DMS53 (cell line): ENCODE results near the gene ITGA8.
"Not testable (repeated sequence)": the region's sequence is repeated elsewhere in the genome, so short reads cannot be mapped to it uniquely, and the experiment has no call there.

ENCODE experiments used
- DNase-seq: peaks from one replicate; lab custom pipeline; 2025; lab: John Stamatoyannopoulos, UW

ITGA8 gene

DNA sequence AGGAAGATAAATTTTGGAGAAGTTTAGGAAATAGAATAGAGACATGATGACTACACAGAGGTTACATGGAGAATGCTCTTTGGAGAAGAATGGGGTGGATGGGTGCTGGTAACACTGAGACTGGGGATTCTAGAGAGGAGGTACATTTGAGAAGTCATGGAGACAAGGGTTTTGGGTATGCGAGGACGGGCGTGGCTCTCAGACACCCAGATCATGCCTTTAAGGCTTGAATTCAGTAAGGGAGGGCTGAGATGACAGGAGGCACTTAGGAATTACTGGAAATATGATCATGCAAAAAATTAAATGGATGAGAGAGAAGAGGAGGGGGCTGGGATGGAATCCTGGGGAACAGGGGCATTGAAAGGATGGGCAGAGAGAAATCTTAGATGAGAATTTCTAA, 168.8 kb downstream of the ITGA8 start:
- DNase-seq, result no peak

DNA sequence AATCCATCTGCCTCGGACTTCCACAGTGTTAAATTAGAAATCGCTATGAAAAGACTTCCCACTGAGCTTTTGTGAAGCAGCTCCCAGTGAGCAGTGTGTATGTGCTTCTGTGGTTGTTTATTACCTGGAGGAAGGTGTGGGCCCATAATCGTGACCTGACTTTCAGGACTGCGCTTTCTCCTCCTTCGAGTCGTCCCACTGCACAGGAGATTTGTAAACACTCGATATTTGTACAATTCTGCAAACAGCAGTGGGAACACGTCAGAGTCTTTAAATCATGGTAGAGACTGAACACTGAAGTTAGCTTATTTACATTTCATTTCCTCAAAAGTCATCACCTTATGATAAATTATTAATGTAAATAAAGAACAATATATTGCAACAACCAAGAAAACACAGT, 171.4 kb downstream of the ITGA8 start:
- DNase-seq, result peak; percentile 11

DNA sequence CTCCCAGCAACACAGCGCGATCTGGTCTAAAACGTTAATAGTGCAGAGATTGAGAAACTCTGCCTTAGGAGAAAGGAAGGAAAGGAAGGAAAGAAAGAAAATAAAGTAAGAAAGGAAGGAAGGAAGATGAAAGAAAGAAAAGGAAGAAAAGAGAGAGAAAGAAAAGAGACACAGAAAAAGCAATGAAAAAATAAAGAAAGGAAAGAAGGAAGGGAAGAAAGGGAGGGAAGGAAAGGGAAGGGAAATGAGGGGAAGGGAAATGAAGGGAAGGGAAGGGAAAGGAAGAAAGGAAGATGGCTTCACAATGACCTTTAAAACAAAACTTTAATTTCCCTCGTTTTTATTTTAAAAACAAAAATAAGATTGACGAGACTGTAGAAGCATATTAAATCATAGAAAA, 173.1 kb downstream of the ITGA8 start:
- DNase-seq, result no peak

DNA sequence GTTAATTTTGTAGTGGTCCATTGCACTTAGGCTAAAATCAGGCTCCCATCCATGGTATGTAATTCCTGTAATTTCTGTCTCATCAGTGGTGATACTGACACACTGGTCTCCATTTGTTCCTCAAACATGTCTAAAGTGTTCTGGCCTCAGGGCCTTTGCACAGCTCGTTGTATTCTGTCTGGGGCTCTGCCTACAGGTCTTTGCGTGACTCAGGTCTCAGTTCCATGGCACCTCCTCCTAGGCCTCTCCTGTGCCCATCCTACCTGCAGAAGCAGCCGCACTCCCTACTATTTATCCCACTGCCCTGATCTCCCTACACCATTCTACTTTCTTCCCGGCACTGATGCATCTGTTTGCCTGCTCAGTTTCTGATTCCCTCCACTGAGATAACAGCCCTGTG, 173.8 kb downstream of the ITGA8 start:
- no peak for DNase-seq

DNA sequence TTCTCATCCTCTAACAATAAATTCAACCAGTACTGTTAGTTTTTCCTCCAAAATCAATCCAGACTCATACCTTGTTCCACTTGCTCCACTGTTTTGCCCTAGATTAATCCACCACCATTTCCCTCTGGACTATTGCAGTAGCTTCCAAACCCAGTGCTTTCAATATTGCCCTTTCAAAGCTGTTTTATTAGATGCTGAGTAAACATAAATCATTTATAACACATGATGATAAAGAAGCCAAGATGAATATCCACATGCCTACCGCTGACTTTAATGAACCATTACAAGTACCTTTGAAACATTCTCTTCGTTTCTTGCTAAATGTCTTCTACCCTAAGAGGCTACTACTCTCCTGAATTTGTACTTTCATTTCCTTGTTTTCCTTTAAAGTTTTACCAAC, 174.5 kb downstream of the ITGA8 start:
- DNase-seq, result no peak

DNA sequence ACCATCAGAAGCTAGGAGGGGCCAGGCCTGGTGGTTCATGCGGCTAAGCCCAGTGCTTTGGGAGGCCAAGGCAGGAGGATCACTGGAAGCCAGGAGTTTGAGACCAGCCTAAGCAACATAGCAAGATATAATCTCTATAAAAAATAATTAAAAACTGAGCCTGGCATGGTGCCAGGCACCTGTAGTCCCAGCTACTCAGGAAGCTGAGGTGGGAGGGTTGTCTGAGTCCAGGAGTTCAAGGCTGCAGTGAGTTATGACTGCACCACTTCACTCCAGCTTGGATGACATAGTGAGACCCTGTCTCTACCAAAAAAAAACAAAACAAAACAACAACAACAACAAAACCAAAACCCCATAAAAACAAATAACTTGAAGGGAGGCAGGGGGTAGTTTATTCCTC, 175.7 kb downstream of the ITGA8 start:
- DNase-seq, result no peak

DNA sequence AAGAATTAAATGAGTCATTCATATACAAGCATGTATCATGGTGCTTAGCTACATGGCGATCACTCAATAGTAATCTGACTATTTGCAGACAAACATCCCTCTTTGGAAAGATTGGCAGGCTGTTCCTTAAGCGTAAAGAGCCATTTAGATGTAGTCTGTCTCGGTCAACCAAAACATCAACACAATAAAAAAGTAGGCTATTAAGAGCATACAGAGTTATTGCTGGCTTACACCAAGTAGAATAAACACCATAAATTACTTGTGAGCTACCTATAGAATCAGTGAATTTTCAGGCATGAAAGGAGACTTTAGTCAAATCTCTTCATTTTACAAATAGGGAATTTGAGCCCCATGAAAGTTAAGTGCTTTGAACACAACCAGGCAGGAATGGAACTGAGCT, 176.9 kb downstream of the ITGA8 start:
- no peak for DNase-seq

DNA sequence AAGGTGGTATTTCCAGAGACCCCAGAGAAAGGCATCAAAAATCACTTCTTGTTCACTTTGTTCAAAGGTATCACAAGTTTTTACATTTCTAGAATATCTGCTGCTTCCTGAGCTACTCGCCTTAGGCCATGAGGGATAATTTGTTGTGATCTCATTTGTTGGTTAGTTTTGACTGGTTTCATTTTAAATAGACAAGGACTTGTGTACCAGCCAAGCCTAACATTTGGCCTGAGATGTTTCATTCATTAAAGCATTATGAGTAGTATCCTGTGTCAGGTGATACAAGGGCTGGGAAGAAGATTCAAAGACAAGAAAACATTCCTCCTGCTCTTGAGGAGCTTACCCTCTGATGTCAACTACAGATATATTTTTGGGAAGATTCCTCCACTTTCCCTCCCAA, 178.3 kb downstream of the ITGA8 start:
- DNase-seq, result no peak

DNA sequence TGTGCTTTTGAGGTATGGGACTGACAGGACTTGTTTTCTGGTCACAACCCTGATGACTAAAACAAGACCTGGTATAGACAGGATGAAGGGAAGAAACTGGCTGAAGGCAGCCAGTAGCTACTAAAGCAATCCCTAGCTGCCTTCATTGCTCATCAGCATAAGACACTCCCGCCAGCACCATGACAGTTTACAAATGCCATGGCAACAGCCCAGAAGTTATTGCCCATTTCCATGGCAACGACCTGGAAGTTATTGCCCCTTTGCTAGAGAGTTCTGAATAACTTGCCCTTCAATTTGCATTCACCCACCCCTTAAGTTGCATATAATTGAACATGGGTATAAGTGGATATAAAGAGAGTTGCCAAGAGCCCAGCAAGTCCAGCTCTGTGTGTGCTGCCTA, 179.0 kb downstream of the ITGA8 start:
- no peak for DNase-seq

DNA sequence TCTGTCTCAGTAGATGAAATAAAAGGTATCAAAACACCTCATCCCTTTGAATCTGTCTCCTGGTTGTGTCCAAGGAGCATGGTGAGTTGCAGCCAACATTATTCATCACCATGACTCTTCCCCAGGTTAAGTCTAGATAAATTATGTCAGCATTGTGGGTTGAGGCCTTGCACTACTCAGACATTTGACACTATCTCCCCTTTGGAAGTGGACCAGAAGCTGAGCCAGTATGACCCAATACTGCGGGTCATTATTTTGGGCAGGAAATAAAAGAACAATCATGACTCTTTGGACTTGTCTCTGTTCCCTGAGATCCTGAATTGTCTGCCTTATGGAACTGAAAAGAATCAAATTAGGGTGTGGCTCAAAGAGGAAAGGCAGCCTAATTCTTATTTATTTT, 180.5 kb downstream of the ITGA8 start:
- DNase-seq, result no peak

DNA sequence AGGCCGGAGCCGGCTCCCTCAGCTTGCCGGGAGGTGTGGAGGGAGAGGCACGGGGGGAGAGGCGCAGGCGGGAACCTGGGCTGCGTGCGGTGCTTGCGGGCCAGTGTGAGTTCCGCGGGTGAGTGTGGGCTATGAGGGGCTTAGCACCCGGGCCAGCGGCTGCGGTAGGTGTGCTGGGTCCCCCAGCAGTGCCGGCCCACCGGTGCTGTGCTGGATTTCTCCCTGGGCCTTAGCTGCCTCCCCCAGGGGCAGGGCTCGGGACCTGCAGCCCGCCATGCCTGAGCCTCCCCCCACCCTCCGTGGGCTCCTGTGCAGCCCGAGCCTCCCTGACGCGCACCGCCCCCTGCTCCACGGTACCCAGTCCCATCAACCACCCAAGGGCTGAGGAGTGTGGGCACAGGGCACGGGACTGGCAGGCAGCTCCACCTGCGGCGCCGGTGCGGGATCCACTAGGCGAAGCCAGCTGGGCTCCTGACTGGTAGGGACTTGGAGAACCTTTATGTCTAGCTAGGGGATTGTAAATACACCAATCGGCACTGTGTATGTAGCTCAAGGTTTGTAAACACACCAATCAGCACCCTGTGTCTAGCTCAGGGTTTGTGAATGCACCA, 184.7 kb downstream of the ITGA8 start:
- not testable (repeated sequence) for DNase-seq

DNA sequence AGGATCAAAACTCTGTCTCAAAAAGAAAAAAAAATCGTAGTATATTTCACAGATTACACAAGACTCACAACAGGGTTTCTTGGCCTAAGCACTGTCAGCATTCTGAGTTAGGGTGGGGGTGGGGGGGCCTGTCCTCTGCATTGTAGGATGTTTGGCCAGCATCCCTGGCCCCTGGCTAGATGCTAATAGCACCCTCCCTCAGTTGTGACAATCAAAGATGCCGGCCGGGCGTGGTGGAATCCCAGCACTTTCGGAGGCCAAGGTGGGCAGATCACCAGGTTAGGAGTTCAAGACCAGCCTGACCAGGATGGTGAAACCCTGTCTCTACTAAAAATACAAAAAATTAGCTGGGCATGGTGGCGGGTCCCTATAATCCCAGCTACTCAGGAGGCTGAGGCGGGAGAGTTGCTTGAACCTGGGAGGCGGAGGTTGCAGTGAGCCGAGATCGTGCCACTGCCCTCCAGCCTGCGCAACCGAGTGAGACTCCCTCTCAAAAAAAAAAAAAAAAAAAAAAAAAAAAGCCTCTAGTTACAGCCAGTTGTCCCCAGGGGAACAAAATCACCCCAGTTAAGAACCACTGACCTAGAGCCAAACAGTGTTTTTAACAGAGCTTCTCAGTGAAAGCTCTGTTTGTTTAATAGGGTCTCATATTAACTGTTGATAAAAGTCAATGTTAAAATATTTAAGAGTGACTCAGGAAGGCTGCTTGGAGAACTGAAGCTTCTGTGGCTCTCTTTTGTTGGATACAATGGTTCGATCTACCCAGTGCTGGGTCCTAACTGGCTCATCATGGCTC, 187.6 kb downstream of the ITGA8 start:
- DNase-seq, result no peak

DNA sequence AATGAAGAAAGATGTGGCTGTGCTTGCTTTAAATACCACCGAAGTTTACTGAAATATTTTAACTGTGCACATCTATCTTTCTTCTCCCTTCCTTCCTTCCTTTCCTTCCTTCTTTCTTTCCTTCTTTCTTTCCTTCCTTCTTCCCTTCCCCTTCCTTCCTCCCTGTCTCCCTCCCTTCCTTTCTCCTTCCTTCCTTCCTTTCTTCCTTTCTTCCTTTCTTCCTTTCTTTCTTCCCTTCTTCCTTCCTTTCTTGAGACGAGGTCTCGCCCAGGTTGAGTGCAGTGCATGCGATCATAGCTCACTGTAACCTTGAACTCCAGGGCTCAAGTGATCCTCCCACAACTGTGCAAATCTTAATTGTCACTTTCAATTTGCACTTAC, 190.9 kb downstream of the ITGA8 start:
- DNase-seq, result no peak

DNA sequence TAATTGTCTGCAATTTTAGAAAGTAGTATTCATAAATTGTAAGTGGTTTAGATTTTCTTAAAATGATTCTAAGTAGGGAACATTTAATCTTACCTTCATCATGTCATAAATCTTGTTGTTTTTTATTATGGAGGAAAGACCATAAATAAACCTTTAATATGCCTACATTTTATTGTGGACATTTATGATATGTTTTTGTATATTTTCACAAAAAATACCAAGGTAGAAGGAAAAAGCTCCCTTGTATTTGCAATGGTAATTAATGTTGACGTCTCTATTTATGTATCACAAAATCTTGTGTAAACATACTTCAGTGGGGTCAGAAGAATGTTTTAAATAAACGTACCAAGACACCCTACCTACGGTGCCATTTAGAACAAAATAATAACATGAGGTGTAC, 193.0 kb downstream of the ITGA8 start:
- DNase-seq, result no peak

DNA sequence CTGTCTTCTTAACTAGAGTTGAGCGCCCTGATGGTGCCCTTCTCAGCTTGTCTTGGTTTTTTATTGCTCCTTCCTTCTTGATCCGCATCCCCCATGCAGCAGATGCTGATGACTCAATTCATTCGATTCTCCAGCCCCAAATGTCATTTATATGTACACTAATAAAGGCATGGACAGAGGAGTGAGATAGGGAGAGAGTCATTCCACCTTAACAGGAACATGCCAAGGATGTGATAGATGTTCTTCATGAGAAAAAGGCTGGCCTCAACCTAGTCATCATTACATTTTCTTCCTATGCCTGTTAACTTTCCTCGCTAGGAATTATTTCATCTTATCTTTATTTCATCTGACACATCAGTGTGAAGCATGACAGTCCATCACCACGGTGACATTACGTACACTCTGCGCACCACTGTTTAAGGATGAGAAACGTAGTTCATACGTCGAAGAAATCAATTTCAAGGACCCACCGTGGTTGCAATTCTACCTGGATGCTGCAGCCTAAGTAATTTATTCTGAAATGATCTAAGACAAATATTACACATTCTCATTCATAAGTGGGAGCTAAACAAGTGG, 198.3 kb downstream of the ITGA8 start:
- no peak for DNase-seq

DNA sequence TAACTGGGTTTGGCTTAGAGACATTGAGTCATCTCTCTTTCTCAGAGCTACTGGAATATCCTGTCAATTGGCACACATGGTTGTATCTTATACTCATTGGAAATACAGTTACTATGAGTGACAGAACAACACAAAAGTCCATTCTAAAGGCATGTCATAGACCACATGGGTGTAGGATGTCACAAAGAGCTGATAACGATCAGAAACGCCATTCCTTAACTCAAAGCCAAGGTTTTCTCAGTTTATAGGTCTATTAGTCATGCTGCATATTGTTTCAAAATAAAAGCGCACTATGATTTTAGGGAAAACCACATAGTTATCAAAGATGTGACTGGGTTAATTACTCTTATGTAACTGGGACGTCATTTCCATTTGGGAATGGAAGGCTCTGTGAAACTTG, 201.5 kb downstream of the ITGA8 start:
- DNase-seq, result no peak

DNA sequence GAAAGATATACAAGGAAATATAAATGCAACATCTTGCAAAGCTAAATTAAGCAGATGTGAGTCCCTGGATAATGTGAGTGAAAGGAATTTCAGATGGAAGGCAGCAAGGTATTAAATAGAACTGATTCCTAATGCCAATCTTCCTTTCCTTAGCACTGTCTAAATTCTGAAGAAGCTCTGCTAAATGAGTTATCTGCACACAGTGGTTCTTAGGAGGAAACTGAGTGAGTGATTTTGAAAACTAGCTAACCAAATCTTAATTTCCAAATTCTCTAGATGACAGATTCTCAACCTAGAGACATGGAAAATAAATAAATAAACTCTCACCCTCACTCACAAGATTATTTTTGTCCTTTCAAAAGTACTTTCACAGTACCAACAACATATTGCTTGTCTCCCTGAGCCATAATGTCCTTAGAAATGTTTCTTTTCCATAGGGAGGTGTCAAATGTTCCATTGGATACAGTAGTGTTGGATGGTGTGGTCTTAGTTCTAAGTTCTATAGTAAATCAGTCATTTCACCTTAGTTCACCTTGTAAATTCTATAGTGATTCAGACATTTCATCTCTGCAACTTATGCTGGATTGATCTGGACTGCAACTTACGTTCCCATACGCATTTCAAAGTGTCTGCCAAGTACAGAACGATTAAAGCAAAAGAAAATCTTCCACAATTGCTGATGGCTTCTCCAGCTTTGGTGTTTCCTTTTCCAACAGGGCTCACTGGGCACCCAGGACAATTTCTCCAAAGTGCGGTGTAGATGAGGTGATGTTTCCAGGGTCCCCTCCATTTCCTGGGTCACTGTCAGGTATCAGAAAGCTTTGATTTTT, 203.3 kb downstream of the ITGA8 start:
- no peak for DNase-seq

DNA sequence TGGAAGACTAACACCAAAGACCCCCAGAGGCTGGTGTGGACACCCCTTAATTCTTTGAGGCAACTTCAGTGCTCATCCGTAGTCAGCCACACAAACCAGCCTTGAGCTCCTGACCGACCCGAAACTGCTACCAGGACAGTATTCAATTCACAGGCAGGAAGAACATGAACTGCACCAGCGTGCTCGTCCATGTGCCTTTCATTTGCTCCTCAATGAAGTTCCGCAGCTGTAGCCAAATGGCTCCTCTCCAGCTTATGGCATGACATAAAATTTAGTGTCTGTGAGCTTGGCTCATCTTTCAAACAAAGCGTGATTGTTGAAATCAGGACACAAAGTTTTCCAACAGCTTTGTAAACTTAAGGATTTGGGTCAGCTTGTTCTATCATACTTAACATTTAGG, 204.5 kb downstream of the ITGA8 start:
- DNase-seq, result no peak

DNA sequence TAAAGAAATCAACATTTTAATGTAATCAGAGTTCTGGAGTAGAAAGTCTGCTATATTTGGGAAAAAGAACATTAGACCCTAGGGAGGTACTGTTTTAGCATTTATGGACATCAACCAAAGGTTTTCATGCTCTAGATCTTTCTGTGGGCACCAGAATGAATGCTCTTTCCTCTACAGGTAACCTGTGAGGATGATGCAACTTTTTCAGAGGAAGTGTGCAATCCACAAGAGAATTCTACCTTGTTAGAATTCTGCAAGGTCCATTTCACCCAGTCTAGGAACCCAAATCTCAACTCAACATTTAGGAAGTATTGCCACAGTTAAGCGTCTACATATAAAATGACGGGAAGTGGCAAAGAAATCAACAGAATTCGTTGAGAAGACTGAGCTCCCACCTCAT, 208.8 kb downstream of the ITGA8 start:
- no peak for DNase-seq

DNA sequence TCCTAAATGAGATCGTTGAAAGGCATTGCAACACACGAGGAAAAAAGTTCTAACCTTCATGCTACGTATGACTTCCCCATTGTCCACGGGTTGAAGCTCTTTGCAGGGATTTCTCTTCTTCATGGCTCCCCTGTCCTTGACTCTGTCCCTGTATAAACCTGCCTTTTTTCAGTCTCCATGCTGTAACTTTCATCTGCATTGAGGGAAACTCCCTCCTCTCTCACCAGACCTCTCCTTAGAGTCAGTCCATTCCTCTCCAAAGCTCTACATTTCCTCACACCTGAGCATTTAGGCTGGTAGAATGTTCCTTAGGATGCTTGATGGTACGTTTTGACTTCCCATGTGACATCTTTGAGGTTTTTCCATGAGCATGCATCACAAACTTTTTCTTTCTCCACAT, 214.4 kb downstream of the ITGA8 start:
- no peak for DNase-seq

DNA sequence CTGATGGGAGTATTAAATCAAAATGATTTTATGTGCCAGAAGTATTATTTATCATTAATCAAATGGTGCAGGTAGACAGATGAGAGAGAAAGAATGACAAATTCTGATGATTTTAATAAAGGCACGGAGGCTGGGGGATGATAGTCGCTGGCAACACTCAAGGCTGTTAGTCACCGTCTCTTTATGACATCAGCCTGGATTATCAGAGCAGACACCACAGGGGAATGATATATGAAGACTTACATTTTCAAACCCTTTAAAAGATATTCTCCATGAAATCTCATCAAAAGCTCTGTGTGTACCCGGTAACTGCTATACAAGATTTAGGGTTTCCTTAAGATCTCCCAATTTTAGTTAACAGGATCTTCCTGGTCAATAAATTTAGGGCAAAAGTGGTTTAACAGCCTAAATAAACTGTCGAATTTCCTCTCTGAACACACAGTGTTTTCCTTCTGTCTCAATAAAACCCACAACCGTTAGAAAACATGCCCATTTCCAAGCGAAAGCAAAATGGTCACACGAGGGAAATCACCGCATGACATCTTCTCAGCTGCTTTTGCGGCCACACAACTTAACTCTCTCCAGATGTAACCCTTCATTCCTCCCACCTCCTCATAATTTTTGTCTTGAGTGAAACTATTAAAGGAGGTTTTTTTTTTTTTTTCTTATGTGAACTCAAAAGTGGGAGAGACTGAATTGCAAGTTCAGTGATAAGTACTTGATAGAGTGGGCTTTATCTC, 215.5 kb downstream of the ITGA8 start:
- DNase-seq, result no peak

DNA sequence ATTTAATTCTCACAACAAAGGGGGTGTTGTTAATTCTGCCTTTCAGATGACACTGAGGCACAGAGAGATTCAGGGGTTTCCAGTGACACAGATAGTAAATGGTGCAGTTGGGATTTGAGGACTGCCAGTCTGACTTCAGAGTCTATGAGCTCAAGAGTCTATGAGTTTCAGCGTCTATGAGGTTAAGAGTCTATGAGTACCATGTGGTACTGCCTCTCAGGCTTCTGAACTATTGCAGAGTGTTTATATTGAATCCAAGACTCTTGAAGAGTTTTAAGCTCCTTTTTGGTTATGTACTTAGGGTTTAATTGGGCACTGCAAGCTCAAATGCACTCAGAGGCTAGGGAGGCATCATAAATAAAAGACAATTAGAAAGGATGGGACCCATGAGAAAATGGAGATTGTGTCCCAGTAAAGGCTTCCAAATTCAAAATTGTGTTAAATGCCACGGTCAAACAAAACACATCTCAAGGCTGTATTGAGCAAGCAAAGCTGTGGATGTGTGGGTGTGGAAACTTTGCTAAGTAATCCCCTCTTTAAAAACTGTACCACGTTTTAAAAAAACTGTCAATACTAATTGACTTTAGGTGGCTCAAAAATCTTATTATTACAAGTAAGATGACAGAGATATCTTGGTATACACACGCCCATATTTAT, 224.7 kb downstream of the ITGA8 start:
- no peak for DNase-seq
